Sigmoid colon (tissue), 7 donors: Measurements from ENCODE around the gene ECSIT. TPM values are rescaled to one million over a fixed set of nuclear protein-coding genes. Genes with fewer than 3 reads are reported as not detected.
"Not testable (repeated sequence)": the region's sequence is repeated elsewhere in the genome, so short reads cannot be mapped to it uniquely, and the experiment has no call there.

Experiments used
- DNase-seq: peaks from one replicate; pipeline ENCODE4 v3.0.0-alpha.2; 2019
- H3K27ac ChIP-seq, 4 donors: fragments of 200-600 bp; sonication (generic); one replicate each; pipeline ENCODE4 v1.5.1; 2016 to 2019; ENCODE audit warnings: mild to moderate bottlenecking in 1 of 4
- H3K27me3 ChIP-seq, 3 donors: fragments of 200-600 bp; sonication (generic); one replicate each; pipeline ENCODE4 v1.5.1; 2019; ENCODE audit warnings: mild to moderate bottlenecking in 1 of 3
- H3K36me3 ChIP-seq, 4 donors: fragments of 200-600 bp; sonication (generic); one replicate each; pipeline ENCODE4 v1.5.1; 2016 to 2019
- H3K4me1 ChIP-seq, 4 donors: fragments of 200-600 bp; sonication (generic); one replicate each; pipeline ENCODE4 v1.5.1; 2017 to 2019
- H3K4me3 ChIP-seq, 4 donors: fragments of 200-600 bp; sonication (generic); one replicate each; pipeline ENCODE4 v1.5.1; 2017 to 2019; ENCODE audit warnings: mild to moderate bottlenecking in 2 of 4, moderate library complexity in 1 of 4
- H3K9me3 ChIP-seq, 4 donors: fragments of 200-600 bp in 3 of 4; sonication (generic) in 3 of 4; one replicate each; pipeline versions ENCODE4 v1.5.1 to v1.6.1; 2013 to 2019
- CTCF ChIP-seq, 4 experiments: fragments of 450-650 bp in 3 of 4; fragments of 200-600 bp in 1 of 4; IDR thresholded peaks; one replicate each; pipeline ENCODE4 v1.5.1; 2016 to 2019; ENCODE audit warnings: antibody characterized with exemption in 4 of 4, mild to moderate bottlenecking in 3 of 4, moderate library complexity in 2 of 4
- EP300 ChIP-seq, 4 donors: sonication (generic); formaldehyde crosslinking; IDR thresholded peaks; one replicate each; pipeline ENCODE4 v1.6.1; 2017; ENCODE audit warnings: antibody characterized with exemption in 4 of 4
- POLR2A ChIP-seq, 2 donors: fragments of 450-650 bp; IDR thresholded peaks; one replicate each; pipeline ENCODE4 v1.6.1; 2016; ENCODE audit warnings: antibody characterized with exemption in 2 of 2, mild to moderate bottlenecking in 2 of 2, moderate library complexity in 2 of 2
- POLR2AphosphoS5 ChIP-seq, 4 donors: sonication (generic); formaldehyde crosslinking; IDR thresholded peaks; one replicate each; pipeline ENCODE4 v1.6.1; 2017; ENCODE audit warnings: antibody characterized with exemption in 4 of 4
- WGBS, 2 donors: extraction: QIAGEN DNeasy Blood & Tissue Kit; methylation state at CpG; one replicate each; pipeline ENCODE4 v1.1.7; 2013; 5-methylcytosine and 5-hydroxymethylcytosine counted together
- intact Hi-C: fragments of 100-400 bp; cut with DNase I; formaldehyde crosslinking; loops from one replicate; pipeline ENCODE4 v1.15.1; 2023
- polyA plus RNA-seq, 3 donors: library from polyadenylated mRNA; stranded (reverse); fragments of 200-250 nt; gene quantifications; one replicate each; pipeline ENCODE4 v1.2.3, GENCODE V29; 2013
- total RNA-seq, 4 donors: library from RNA; depleted of rRNA; stranded (reverse); fragments of >200 nt; gene quantifications; one replicate each; pipeline ENCODE4 v1.1.0, GENCODE V29; 2016
- donor health status: healthy with polysubstance abuse.
- donor health status: Bipolar disorder and iron deficiency.
- donor health status: healthy.

The ECSIT gene
- total and polyA plus RNA-seq, 7 donors = 60.7 to 93.5 (median 75.8) TPM

- TF ChIP-seq CTCF (IDR thresholded peaks at IDR 0.05) = no peak
- TF ChIP-seq POLR2A (IDR thresholded peaks at IDR 0.05) = no peak
- TF ChIP-seq POLR2AphosphoS5 (IDR thresholded peaks at IDR 0.05) = no peak
- intact Hi-C loops = no loop called here
- Histone ChIP-seq H3K4me3 (no peak overlapping the region), H3K4me1 (no peaks in the 10 kb centered on the region), H3K36me3 (no peaks in the 10 kb centered on the region), H3K27me3 (peaks cover 0 to 2% (median 0%) of the 10 kb centered on the region in 3 donors), H3K27ac (no peak overlapping the region), H3K9me3 (no peaks in the 10 kb centered on the region)
- 82 to 88% methylated on average over 4 of the region's 4 CpGs for WGBS, 2 donors
- DNase-seq = no peak
Measured at GRCh38 chr19:11473725-11474124, 55.2 kb downstream of the ECSIT start.

GRCh38 chr19:11468266-11468845, 60.6 kb downstream of the ECSIT start:
- H3K36me3 ChIP-seq, H3K27ac ChIP-seq, H3K4me3 ChIP-seq, DNase-seq, H3K9me3 ChIP-seq, H3K4me1 ChIP-seq, intact Hi-C loops: not testable (repeated sequence)
- H3K27me3 ChIP-seq = peaks cover 0 to 13% (median 11%) of the 10 kb centered on the region in 3 donors
- WGBS, 2 donors = 21 to 69% methylated on average over 8 of the region's 8 CpGs

GRCh38 chr19:11465600-11465999, 63.3 kb downstream of the ECSIT start:
- 44 to 53% methylated on average over 8 of the region's 8 CpGs for WGBS, 2 donors
- no peak for DNase-seq
- intact Hi-C loops = no loop called here
- no peak for TF ChIP-seq CTCF (IDR thresholded peaks at IDR 0.05)
- TF ChIP-seq POLR2A (IDR thresholded peaks at IDR 0.05) = no peak
- no peak for TF ChIP-seq POLR2AphosphoS5 (IDR thresholded peaks at IDR 0.05)
- TF ChIP-seq EP300 (IDR thresholded peaks at IDR 0.05) = no peak
- H3K4me3 ChIP-seq = no peak overlapping the region
- no peaks in the 10 kb centered on the region for H3K4me1 ChIP-seq
- H3K27ac ChIP-seq = no peak overlapping the region
- no peaks in the 10 kb centered on the region for H3K36me3 ChIP-seq
- peaks cover 0 to 13% (median 11%) of the 10 kb centered on the region in 3 donors for H3K27me3 ChIP-seq
- no peaks in the 10 kb centered on the region for H3K9me3 ChIP-seq

GRCh38 chr19:11464333-11465265, 64.3 kb downstream of the ECSIT start:
- H3K9me3 ChIP-seq = no peaks in the 10 kb centered on the region
- no peak overlapping the region for H3K4me3 ChIP-seq
- TF ChIP-seq POLR2A (IDR thresholded peaks at IDR 0.05) (no peak), POLR2AphosphoS5 (IDR thresholded peaks at IDR 0.05) (no peak), CTCF (IDR thresholded peaks at IDR 0.05) (no peak), EP300 (IDR thresholded peaks at IDR 0.05) (no peak)
- H3K4me1 ChIP-seq = no peaks in the 10 kb centered on the region
- 66 to 84% methylated on average over 11 of the region's 11 CpGs for WGBS, 2 donors
- H3K36me3 ChIP-seq = no peaks in the 10 kb centered on the region
- peaks cover 0 to 15% (median 13%) of the 10 kb centered on the region in 3 donors for H3K27me3 ChIP-seq
- DNase-seq = no peak
- no peak overlapping the region for H3K27ac ChIP-seq
- intact Hi-C loops = no loop called here

- no peaks in the 10 kb centered on the region for H3K4me1 ChIP-seq
- TF ChIP-seq POLR2AphosphoS5 (IDR thresholded peaks at IDR 0.05) (no peak), POLR2A (IDR thresholded peaks at IDR 0.05) (no peak), CTCF (IDR thresholded peaks at IDR 0.05) (no peak), EP300 (IDR thresholded peaks at IDR 0.05) (no peak)
- H3K4me3 ChIP-seq = no peak overlapping the region
- no peaks in the 10 kb centered on the region for H3K9me3 ChIP-seq
- WGBS, 2 donors = 28 to 62% methylated on average over 12 of the region's 12 CpGs
- H3K36me3 ChIP-seq = no peaks in the 10 kb centered on the region
- peaks cover 0 to 15% (median 13%) of the 10 kb centered on the region in 3 donors for H3K27me3 ChIP-seq
- intact Hi-C loops = no loop called here
- DNase-seq = no peak
- no peak overlapping the region for H3K27ac ChIP-seq
Measured at GRCh38 chr19:11463391-11463790, 65.5 kb downstream of the ECSIT start.
